Activated T-cell treated with anti-CD3 and anti-CD28 coated beads for 1 hour (primary cell): ENCODE results near the gene BCORL1.

Source experiments
- DNase-seq: peaks from one replicate; pipeline ENCODE4 v3.0.0-alpha.2; 2020; ENCODE audit warnings: low read depth

The BCORL1 gene

GRCh38 chrX:130093271-130093670, 110.8 kb downstream of the BCORL1 start:
- no peak for DNase-seq

- DNase-seq, result no peak
Observed at GRCh38 chrX:130094696-130095095, 112.3 kb downstream of the BCORL1 start.

- no peak for DNase-seq
Observed at GRCh38 chrX:130095249-130096030, 113.0 kb downstream of the BCORL1 start.

GRCh38 chrX:130097507-130098209, 115.2 kb downstream of the BCORL1 start:
- DNase-seq, result no peak

- DNase-seq, result no peak
Observed at GRCh38 chrX:130098210-130098552, 115.7 kb downstream of the BCORL1 start.

GRCh38 chrX:130100180-130100579, 117.7 kb downstream of the BCORL1 start:
- no peak for DNase-seq

- DNase-seq, result no peak
Observed at GRCh38 chrX:130103605-130104004, 121.2 kb downstream of the BCORL1 start.

GRCh38 chrX:130105244-130105643, 122.8 kb downstream of the BCORL1 start:
- no peak for DNase-seq

GRCh38 chrX:130106071-130106470, 123.6 kb downstream of the BCORL1 start:
- no peak for DNase-seq
